ENCODE results near the gene DENND2C. TPM values are rescaled to one million over a fixed set of nuclear protein-coding genes. Genes with fewer than 3 reads are reported as not detected.

The DENND2C gene
- total and polyA plus RNA-seq, 4 donors = 1.3 to 5.6 (median 3.4) TPM

GRCh38 chr1:114535401-114535800 lies 134.4 kb downstream of the DENND2C start:
- Histone ChIP-seq H3K27ac (ENCODE audit: low read depth in 1 of 2, low read length in 2 of 2) (no peak overlapping the region), H3K9ac (ENCODE audit: low read depth in 1 of 2, low read length in 2 of 2) (no peak overlapping the region), H3K9me3 (ENCODE audit: control insufficient read depth in 4 of 4, low read length in 3 of 4) (no peaks in the 10 kb centered on the region), H3K36me3 (ENCODE audit: control insufficient read depth in 4 of 4, insufficient read depth in 3 of 4, low read depth in 1 of 4, low read length in 3 of 4) (no peaks in the 10 kb centered on the region), H3K4me1 (ENCODE audit: control insufficient read depth in 4 of 4, insufficient read depth in 4 of 4, low read length in 3 of 4) (no peaks in the 10 kb centered on the region), H3K27me3 (ENCODE audit: control insufficient read depth in 4 of 4, insufficient read depth in 4 of 4, low read length in 3 of 4) (no peaks in the 10 kb centered on the region), H3K4me3 (ENCODE audit: low read depth in 1 of 3, low read length in 3 of 3) (no peak overlapping the region)
- WGBS = 73% methylated on average over 1 of the region's 1 CpG
- no peak for DNase-seq (ENCODE audit: low spot score)
- TF ChIP-seq NR2F2 (IDR thresholded peaks at IDR 0.05) (no peak), TAF1 (conservative IDR thresholded peaks at IDR 0.05) (no peak), RAD21 (IDR thresholded peaks at IDR 0.05) (no peak), GABPA (IDR thresholded peaks at IDR 0.05 in 1 of 2, conservative IDR thresholded peaks at IDR 0.05 in 1 of 2) (no peak), MAX (IDR thresholded peaks at IDR 0.05) (no peak), FOXA2 (IDR thresholded peaks at IDR 0.05) (no peak), REST (IDR thresholded peaks at IDR 0.05) (no peak), CTCF (IDR thresholded peaks at IDR 0.05; ENCODE audit: low read depth, low read length, missing input control) (no peak), EGR1 (IDR thresholded peaks at IDR 0.05; ENCODE audit: low read depth in 2 of 2) (no peak), FOXA1 (IDR thresholded peaks at IDR 0.05) (no peak), YY1 (IDR thresholded peaks at IDR 0.05) (no peak), HNF4G (IDR thresholded peaks at IDR 0.05) (no peak), ATF3 (IDR thresholded peaks at IDR 0.05) (no peak), ZBTB33 (IDR thresholded peaks at IDR 0.05) (no peak)

Small RNA genes lying within 50 kb of the gene (small RNA-seq; reads per million reads assigned to genes)
- not detected for gene RN7SL432P

Other genes starting within 250 kb of the DENND2C start
- 10 to 100 TPM; 21.1 to 30.5 TPM for gene TRIM33, start 158.8 kb downstream of the DENND2C start, total RNA-seq
- 10 to 100 TPM in 1 of 2 donors, 1 to 10 TPM in 1; 4.5 to 12.1 TPM for gene TRIM33, start 158.8 kb downstream of the DENND2C start, polyA plus RNA-seq
- gene BCAS2, start 88.4 kb downstream of the DENND2C start, total RNA-seq = 10 to 100 TPM; 15.7 to 16.8 TPM
- 10 to 100 TPM; 19.1 to 33.5 TPM for gene BCAS2, start 88.4 kb downstream of the DENND2C start, polyA plus RNA-seq
- not detected for gene AMPD1, start 25.5 kb upstream of the DENND2C start, total RNA-seq
- gene AMPD1, start 25.5 kb upstream of the DENND2C start, polyA plus RNA-seq = under 1 TPM in 1 of 2 donors, not detected in 1; 0.03 TPM
- 10 to 100 TPM; 17.7 to 36.0 TPM for gene NRAS, start 46.7 kb upstream of the DENND2C start, total RNA-seq
- 1 to 10 TPM; 6.7 to 9.1 TPM for gene NRAS, start 46.7 kb upstream of the DENND2C start, polyA plus RNA-seq
- 100 to 1,000 TPM; 178 to 376 TPM for gene CSDE1, start 87.9 kb upstream of the DENND2C start, total RNA-seq
- 10 to 100 TPM; 63.7 to 84.7 TPM for gene CSDE1, start 87.9 kb upstream of the DENND2C start, polyA plus RNA-seq
- 10 to 100 TPM; 23.2 to 40.4 TPM for gene SIKE1, start 110.6 kb upstream of the DENND2C start, total RNA-seq
- 10 to 100 TPM; 12.0 to 22.0 TPM for gene SIKE1, start 110.6 kb upstream of the DENND2C start, polyA plus RNA-seq
- gene SYCP1, start 184.8 kb upstream of the DENND2C start, total RNA-seq = under 1 TPM in 1 of 2 donors, not detected in 1; 0.89 TPM
- not detected for gene SYCP1, start 184.8 kb upstream of the DENND2C start, polyA plus RNA-seq

Measured in liver (tissue), 10 donors.